ENCODE data around the gene MAPK10. TPM values are rescaled to one million over a fixed set of nuclear protein-coding genes. Genes with fewer than 3 reads are reported as not detected.

MAPK10 gene
- total RNA-seq, 2 donors from 2014 or later = 49.7 to 64.9 TPM

DNA sequence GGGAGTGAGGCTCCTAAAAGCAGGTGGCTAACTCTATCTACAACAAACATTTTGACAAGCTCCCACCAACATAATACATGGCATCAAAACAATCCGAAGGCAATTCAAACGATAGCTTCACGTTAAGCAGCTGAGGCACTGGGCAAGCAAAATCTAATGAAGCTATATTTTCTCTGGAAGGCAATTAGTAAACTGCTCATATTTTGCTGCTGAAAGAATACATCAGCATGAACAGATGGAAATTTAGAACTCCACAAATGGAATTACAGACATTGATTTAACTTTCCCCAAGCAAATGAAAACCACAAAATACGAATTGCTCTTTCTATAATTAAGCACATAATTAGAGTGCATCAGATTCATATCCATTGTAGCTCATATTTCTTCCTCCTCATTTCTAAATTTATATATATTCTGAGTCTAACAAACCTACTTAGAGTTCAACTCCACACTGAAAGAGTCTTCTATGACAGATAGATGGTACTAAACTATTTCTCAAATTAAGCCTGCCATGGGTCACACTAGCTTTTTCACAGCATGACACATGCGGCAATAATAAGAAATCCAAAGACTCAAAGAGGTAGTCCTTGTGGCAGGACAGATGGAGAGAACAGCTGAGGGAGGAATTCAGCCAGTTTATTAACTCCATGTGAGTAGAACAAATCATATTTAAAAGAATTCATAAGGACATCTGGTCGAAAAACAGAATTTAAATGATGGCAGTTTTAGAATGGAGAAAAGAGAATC lies 305.4 kb downstream of the MAPK10 start:
- no peaks in the 10 kb centered on the region for H3K27me3 ChIP-seq (replicated peaks; ENCODE audit: insufficient read depth)
- TF ChIP-seq POLR2A (IDR thresholded peaks at IDR 0.05) = no peak
- no peak for TF ChIP-seq POLR2AphosphoS5 (IDR thresholded peaks at IDR 0.05)
- TF ChIP-seq, protein P1, sequence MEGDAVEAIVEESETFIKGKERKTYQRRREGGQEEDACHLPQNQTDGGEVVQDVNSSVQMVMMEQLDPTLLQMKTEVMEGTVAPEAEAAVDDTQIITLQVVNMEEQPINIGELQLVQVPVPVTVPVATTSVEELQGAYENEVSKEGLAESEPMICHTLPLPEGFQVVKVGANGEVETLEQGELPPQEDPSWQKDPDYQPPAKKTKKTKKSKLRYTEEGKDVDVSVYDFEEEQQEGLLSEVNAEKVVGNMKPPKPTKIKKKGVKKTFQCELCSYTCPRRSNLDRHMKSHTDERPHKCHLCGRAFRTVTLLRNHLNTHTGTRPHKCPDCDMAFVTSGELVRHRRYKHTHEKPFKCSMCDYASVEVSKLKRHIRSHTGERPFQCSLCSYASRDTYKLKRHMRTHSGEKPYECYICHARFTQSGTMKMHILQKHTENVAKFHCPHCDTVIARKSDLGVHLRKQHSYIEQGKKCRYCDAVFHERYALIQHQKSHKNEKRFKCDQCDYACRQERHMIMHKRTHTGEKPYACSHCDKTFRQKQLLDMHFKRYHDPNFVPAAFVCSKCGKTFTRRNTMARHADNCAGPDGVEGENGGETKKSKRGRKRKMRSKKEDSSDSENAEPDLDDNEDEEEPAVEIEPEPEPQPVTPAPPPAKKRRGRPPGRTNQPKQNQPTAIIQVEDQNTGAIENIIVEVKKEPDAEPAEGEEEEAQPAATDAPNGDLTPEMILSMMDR (IDR thresholded peaks at IDR 0.05) = no peak
- DNase-seq (ENCODE audit: low spot score) = no peak
- no peaks in the 10 kb centered on the region for H3K36me3 ChIP-seq
- H3K27ac ChIP-seq = no peak overlapping the region
- no peaks in the 10 kb centered on the region for H3K4me1 ChIP-seq (replicated peaks)
- 94% methylated on average over 6 of the region's 6 CpGs for WGBS
- intact Hi-C loops (cut with DNase I) = no loop called here
- no peaks in the 10 kb centered on the region for H3K9me3 ChIP-seq
- no peak overlapping the region for H3K4me3 ChIP-seq

DNA sequence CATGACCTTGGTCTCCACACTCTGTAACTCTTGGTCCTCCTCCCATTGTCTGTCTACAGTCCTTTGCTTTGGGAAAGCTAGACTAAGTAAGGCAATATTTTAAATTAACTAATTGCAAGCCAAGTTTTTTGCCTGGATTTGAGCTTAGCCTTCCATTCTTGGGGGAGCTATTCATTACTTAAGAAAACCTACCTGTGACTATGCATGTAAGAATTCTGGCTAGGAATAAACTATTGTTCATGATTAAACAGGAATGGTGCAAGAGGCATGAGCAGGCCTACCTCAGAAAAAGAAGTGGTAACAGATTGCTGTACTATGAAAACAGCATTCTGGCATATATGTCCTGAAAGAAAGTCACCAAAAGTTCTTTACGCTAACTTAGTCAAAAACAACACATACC lies 309.4 kb downstream of the MAPK10 start:
- no peaks in the 10 kb centered on the region for H3K4me1 ChIP-seq (replicated peaks)
- no peaks in the 10 kb centered on the region for H3K27me3 ChIP-seq (replicated peaks; ENCODE audit: insufficient read depth)
- DNase-seq (ENCODE audit: low spot score) = no peak
- 100% methylated on average over 1 of the region's 1 CpG for WGBS
- intact Hi-C loops (cut with DNase I) = no loop called here
- no peak overlapping the region for H3K4me3 ChIP-seq
- H3K27ac ChIP-seq = no peak overlapping the region
- TF ChIP-seq, protein P1 (IDR thresholded peaks at IDR 0.05) = no peak
- TF ChIP-seq POLR2AphosphoS5 (IDR thresholded peaks at IDR 0.05) = no peak
- TF ChIP-seq POLR2A (IDR thresholded peaks at IDR 0.05) = no peak
- no peaks in the 10 kb centered on the region for H3K36me3 ChIP-seq
- no peaks in the 10 kb centered on the region for H3K9me3 ChIP-seq

DNA sequence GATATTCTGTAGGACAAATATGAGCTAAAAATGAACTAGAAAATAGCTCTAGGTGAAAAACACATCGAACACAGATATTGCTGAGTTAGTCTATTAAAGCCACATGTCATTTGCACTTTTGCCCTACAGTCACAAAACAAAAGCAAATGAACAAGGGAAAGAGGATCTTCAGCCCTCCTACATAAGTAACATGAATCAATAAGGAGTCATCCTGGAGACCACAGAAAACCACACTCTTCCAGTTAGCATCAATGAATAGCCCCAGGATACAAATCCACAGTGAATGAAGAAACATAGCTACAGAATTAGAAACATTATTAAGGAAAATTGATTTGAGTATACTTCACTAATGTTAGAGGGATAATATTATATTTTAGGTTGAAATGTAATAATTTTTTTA lies 311.4 kb downstream of the MAPK10 start:
- Histone ChIP-seq H3K36me3 (no peaks in the 10 kb centered on the region), H3K27me3 (replicated peaks; ENCODE audit: insufficient read depth) (no peaks in the 10 kb centered on the region), H3K4me3 (no peak overlapping the region), H3K4me1 (replicated peaks) (no peaks in the 10 kb centered on the region), H3K9me3 (no peaks in the 10 kb centered on the region), H3K27ac (no peak overlapping the region)
- 84% methylated on average over 1 of the region's 1 CpG for WGBS
- DNase-seq (ENCODE audit: low spot score) = no peak
- TF ChIP-seq, protein P1 (IDR thresholded peaks at IDR 0.05) = no peak
- TF ChIP-seq POLR2AphosphoS5 (IDR thresholded peaks at IDR 0.05) (no peak), POLR2A (IDR thresholded peaks at IDR 0.05) (no peak)
- intact Hi-C loops (cut with DNase I) = loop anchor here (10.0 kb wide), 1 partner anchor 74 kb away; no protein-coding TSS in a partner anchor

DNA sequence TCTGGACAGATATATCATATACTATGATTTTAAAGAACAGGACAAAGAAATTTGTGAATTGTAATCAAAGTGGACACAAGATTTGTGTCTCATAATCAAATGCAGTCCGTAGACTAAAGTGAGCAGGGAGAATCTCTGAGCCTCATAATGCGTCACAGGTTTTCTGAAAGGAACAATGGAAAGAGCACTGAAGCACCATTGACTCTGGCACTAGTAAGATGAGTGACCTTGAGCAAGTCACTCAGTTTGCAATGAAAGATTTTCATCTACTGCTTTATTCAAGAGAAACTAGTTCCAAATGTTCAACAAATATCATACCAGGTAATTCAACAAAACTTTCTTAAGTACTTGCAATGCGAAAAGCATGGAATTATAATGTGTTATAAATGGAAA lies 315.3 kb downstream of the MAPK10 start:
- Histone ChIP-seq H3K4me1 (replicated peaks) (no peaks in the 10 kb centered on the region), H3K27me3 (replicated peaks; ENCODE audit: insufficient read depth) (no peaks in the 10 kb centered on the region), H3K9me3 (no peaks in the 10 kb centered on the region), H3K27ac (no peak overlapping the region), H3K4me3 (no peak overlapping the region), H3K36me3 (no peaks in the 10 kb centered on the region)
- intact Hi-C loops (cut with DNase I) = loop anchor here (10.0 kb wide), 1 partner anchor 70 kb away; no protein-coding TSS in a partner anchor
- no peak for DNase-seq (ENCODE audit: low spot score)
- TF ChIP-seq POLR2A (IDR thresholded peaks at IDR 0.05) (no peak), POLR2AphosphoS5 (IDR thresholded peaks at IDR 0.05) (no peak)
- TF ChIP-seq, protein P1 (IDR thresholded peaks at IDR 0.05) = no peak
- 73% methylated on average over 3 of the region's 3 CpGs for WGBS

Data from prostate gland (tissue), 2 donors.